LNCAP (cell line): ENCODE measurements around the gene CLEC2A.

Experiments
- CTCF ChIP-seq: fragments of 450-650 bp; IDR thresholded peaks from 2 replicates; pipeline ENCODE4 v1.5.1; 2017; ENCODE audit warnings: mild to moderate bottlenecking

Gene CLEC2A

DNA sequence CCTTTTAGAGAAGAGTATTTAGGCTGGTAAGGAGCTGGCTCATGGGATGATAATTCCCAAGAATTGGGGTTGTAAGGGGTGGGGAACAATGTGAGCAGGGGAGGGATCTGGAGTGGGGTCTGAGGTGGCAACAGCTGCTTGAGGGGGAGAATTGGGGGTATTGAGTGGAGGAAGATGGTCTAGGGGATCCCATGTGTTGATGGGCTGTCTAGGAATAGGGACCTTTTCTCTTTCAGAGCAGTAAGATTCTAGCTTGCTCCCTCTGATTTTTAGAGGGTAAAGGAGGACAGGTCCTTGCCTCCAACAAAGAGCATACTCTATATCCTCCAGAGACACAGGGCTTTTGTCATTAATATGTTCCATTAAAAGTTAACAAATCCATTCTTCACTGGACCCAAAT is 22.4 kb downstream of the CLEC2A start:
- no peak for TF ChIP-seq CTCF

- no peak for TF ChIP-seq CTCF
These were observed 23.8 kb downstream of the CLEC2A start for GRCh38 chr12:9908350-9908749.

- no peak for TF ChIP-seq CTCF
These were observed 24.4 kb downstream of the CLEC2A start for GRCh38 chr12:9907769-9908168.

DNA sequence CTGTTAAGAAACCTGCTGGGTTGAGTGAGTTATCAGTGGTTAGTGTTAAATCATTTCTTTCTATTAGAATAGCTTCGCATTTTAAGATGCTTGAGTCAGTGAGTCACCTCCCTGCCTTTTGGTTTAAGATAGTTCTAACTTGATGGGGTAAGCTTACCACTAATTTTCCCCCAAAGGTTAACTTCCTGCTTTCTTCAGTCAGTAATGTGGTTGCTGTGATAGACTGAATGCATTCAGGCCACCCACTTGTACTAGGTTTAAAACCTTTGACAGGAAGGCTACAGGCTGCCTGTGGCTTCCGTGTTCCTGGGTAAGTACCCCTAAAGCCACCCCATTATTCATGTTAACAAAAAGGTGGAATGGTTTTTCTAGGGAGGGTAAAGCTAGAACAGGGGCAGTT is 25.3 kb downstream of the CLEC2A start:
- TF ChIP-seq CTCF = no peak

DNA sequence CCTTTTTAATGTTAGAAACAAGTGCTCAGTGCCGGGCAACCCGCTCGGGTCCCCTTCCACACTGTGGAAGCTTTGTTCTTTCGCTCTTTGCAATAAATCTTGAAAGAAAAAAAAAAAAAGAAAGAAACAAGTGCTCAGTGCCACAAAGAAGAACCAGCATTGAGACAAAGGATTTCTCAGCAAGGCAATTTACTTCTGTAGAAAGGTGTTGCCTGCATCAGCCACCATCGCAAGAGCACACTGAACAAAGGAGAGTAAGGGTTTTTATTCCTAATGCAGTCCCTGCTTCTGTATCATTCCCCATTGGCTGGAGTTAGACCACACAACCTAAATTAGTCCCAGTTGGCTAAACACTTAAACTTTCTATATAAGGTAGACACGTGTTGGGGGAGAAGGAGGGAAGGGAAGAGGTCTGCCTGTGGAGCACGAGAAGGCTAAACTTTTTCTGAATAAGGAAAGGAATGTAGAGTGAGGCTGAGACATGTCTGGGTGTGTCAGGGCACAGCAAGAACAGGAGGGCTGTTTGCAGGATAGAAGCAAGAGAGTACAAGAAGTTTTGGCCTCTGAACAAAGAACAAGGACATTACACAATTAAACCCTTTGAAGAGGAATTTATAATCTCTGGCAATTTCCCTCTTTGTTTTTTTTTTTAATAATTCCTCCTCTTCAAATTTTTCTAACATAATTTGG is 29.5 kb downstream of the CLEC2A start:
- TF ChIP-seq CTCF = no peak

DNA sequence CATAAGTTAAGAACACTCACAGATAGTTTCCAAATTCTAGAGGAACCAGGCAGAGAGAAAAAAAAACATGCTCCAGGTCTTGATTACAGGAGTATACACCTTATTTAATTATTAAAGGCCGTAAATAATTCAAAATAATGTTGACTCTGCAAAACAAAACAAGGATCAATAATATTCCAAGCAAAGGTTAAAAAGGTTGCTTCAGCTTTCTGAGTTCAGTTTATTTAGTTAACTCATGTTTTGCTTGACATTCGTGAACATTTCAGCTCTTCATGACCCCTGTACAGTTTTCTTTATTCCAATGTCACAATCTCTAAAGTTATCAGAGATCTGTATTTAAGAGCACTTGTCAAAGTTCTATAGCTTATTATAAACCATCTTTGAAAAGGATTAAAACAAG is 31.2 kb downstream of the CLEC2A start:
- TF ChIP-seq CTCF = no peak

GRCh38 chr12:9899209-9899608 is 33.0 kb downstream of the CLEC2A start:
- no peak for TF ChIP-seq CTCF

DNA sequence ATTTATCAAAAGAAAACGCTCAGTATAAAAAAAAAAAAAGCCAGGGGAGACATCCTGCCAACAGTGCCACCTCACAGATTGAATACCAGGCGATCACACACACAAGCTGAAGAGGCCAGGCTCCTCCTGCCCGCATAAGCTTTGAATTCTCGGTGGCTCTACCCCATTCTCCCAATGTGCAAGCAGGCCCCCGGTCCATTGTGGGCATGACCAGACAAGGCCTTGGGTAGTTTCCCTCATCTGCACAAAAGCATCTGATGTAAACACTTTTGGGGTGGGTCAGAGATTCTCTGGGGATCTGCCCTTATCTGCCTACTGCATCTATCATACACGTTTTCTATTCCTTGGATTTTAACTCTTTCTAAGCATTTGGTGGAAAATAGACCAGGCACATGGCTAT is 34.6 kb downstream of the CLEC2A start:
- no peak for TF ChIP-seq CTCF
